Urinary bladder (tissue), 2 donors: ENCODE results near the gene TRIM40. TPM values are rescaled to one million over a fixed set of nuclear protein-coding genes. Genes with fewer than 3 reads are reported as not detected.

Experiments
- polyA plus RNA-seq: library from polyadenylated mRNA; stranded (reverse); fragments of 200-250 nt; gene quantifications from one replicate; pipeline ENCODE4 v1.2.3, GENCODE V29; 2013
- small RNA-seq: library from RNA; depleted of rRNA; stranded (forward); fragments of <200 nt; gene quantifications from one replicate; pipeline ENCODE3, GENCODE V24; 2014
- total RNA-seq: library from RNA; depleted of rRNA; stranded (reverse); fragments of >200 nt; gene quantifications from one replicate; pipeline ENCODE4 v1.2.3, GENCODE V29; 2014
- donor health status: healthy.

The TRIM40 gene
- total and polyA plus RNA-seq, 2 donors, result not detected

Small RNAs within 50 kb of the gene (small RNA-seq; reads per million reads assigned to genes)
- gene RF00554, result not detected

Other genes starting within 250 kb of the TRIM40 start
- 85.1 TPM for gene HLA-A, start 193.6 kb upstream of the TRIM40 start, total RNA-seq
- gene HLA-A, start 193.6 kb upstream of the TRIM40 start, polyA plus RNA-seq, result 962 TPM
- 19.8 TPM for gene POLR1H, start 74.9 kb upstream of the TRIM40 start, total RNA-seq
- gene POLR1H, start 74.9 kb upstream of the TRIM40 start, polyA plus RNA-seq, result 36.7 TPM
- gene PPP1R11, start 68.9 kb upstream of the TRIM40 start, total RNA-seq, result 13.5 TPM
- gene PPP1R11, start 68.9 kb upstream of the TRIM40 start, polyA plus RNA-seq, result 78.7 TPM
- 0.11 TPM for gene RNF39, start 60.4 kb upstream of the TRIM40 start, total RNA-seq
- gene RNF39, start 60.4 kb upstream of the TRIM40 start, polyA plus RNA-seq, result 0.73 TPM
- gene TRIM31, start 23.1 kb upstream of the TRIM40 start, total RNA-seq, result 1.3 TPM
- gene TRIM31, start 23.1 kb upstream of the TRIM40 start, polyA plus RNA-seq, result 9.6 TPM
- gene TRIM10, start 25.1 kb downstream of the TRIM40 start, total RNA-seq, result 0.42 TPM
- gene TRIM10, start 25.1 kb downstream of the TRIM40 start, polyA plus RNA-seq, result not detected
- not detected for gene TRIM15, start 27.4 kb downstream of the TRIM40 start, total RNA-seq
- not detected for gene TRIM15, start 27.4 kb downstream of the TRIM40 start, polyA plus RNA-seq
- gene TRIM26, start 77.3 kb downstream of the TRIM40 start, total RNA-seq, result 13.6 TPM
- gene TRIM26, start 77.3 kb downstream of the TRIM40 start, polyA plus RNA-seq, result 35.8 TPM
- gene TRIM39, start 190.8 kb downstream of the TRIM40 start, total RNA-seq, result 5.8 TPM
- gene TRIM39, start 190.8 kb downstream of the TRIM40 start, polyA plus RNA-seq, result 16.6 TPM
- 15.0 TPM for gene RPP21, start 209.0 kb downstream of the TRIM40 start, total RNA-seq
- 147 TPM for gene RPP21, start 209.0 kb downstream of the TRIM40 start, polyA plus RNA-seq